NCI-H1092 (cell line): ENCODE results near the gene ITGAX.

Experiments
- DNase-seq: peaks from one replicate; lab custom pipeline; 2025; lab: John Stamatoyannopoulos, UW

Gene ITGAX

GRCh38 chr16:31348579-31348978, 6.4 kb upstream of the ITGAX start:
- DNase-seq, result no peak

DNA sequence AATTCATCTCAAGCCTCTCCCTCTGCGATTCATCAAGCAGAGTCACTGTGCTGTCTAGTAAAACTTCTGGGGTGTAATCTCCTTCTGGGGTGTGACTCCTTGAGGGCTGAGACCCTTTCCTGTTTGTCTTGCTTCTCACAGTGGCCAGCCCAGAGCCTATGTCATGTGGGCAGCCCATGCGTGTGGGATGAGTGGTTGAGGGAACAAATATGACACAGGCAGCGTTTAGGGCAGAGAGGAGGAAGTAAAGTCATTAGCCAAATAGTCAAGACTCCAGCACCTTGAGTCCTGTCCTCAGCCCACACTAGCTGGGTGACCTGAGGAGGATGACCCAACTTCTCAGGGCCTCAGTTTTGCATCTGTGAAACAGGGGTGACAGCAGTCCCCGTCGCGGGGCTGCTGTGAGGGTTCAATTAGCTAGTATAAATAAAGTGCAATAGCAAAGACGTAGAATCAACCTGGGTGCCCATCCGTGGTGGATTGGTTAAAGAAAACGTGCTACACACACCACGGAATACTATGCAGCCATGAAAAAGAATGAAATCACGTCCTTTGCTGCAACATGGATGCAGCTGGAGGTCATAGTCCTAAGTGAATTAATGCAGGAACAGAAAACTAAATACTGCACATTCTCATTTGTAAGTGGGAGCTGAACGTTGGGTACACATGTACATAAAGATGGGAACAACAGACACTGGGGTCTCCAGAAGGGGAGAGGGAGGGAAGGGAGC, 4.5 kb upstream of the ITGAX start:
- DNase-seq, result no peak

- no peak for DNase-seq
Observed at GRCh38 chr16:31351246-31351941, 3.6 kb upstream of the ITGAX start.

DNA sequence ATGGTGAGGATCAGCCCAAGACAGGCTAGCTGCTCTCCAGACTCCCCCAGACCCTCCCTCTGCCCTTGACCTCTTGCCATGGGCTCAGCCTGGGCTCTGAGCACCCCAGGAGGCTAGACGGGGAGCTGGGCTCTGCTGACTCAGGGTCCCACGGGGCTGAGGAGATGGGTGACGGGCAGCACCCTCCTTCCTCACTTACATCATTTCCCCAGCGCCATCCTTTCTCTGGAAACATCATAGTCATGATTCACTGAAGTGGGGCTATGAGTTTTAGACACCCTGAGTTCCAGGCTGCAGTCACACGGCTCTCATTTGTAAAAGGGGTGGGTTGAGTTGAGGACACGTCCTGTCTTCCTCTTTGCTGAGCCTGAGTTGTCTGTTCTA, 3.0 kb upstream of the ITGAX start:
- no peak for DNase-seq

DNA sequence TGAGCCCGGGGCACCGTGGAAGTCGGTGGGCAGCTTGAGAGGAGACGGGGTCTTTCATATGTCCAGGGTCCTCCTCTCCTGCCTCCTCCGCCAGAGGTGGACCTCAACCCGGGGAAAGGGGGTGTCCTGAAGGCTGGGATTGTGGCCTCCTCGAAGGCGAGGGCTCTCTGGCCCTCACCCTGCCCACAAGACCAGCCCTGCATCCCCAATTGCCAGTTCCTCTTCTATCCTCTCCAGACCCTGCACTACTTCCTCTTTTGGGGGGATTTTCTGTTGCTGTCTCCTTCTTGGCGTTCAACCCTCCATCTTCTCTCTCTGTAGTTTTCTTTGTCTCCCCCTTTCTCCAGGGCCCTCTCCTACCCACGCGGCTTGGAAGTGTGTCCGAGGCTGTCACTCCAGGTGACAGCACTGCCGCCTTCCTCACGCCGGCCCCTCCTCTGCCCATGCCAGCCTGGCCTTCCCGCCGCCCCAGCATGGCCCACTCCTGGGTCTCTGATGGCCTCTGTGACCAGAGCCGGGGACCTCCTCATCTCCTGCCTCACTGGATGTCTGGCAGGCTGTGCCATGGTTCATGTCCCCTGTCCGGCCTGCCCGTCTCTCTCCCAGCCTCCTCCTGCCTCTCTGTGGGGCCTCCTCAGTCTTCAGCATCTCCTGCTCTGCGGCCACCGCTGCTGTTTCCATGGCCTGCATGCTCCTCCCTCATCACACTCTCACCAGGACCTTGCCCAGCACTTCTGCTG, 2.4 kb upstream of the ITGAX start:
- DNase-seq, result no peak

DNA sequence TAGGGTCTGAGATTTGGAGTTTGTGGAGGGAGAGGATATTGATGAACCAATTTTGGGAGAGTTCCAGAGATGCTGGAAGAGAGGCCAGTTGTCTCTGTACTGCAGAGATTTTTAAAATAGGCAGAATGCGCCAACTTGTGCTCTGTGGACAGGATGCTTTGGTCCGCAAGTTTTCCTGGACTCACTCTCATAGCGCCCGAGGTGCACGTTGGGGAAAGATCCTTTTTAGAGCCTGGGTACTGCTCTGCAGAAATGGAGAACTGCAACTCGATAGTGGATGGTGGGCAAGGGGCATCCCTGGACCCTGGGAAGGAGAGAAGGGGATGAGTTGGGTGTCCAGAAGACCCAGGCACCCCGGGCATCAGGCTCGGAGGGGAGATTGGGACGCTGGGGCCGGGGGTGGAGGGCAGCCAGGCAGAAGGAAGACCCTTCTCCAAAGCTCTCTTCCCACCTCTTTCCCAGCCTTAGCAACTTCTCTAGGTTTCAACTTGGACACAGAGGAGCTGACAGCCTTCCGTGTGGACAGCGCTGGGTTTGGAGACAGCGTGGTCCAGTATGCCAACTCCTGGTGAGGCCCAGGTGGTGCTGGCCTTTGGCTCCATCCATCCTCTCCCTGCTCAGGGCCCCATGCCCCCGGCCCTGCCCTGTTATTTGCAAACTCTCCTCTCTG, 590 bp downstream of the ITGAX start:
- no peak for DNase-seq

GRCh38 chr16:31356566-31357323, 1.8 kb downstream of the ITGAX start:
- DNase-seq, result no peak

DNA sequence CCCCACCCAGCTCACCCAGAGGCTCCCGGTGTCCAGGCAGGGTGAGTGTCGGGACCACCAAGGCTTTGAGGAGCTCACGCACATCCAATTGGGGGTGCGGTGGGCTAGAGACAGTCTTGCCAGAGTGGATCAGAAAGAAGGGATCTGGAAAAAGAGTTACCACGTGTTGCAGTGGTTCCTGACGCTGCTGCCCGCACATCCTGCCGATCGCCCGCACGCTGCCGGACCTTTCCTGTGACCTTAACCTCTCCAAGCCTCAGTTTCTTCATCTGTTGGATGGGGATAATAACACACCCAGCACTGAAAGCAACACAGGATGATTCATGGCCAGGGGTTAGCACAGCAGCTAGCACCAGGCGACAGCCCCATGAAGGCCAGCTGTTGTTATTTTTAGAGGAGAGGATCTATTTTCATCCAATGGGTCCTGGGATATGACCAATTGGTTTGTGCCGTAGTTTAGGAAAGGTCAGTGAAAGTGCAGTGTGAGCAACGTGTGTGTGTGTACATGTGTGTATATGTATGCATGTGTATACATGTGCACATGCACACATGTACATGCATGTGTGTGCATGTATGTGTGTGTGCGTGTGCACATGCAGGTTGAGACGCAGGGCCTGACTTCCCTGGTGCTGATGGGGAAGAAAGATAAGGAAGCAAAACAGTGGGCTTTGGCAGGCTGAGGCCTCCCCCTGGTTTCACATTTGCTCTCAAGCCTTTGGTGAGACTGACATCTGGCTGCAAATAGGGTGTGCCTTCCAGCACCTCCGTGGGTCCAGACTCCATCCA, 2.5 kb downstream of the ITGAX start:
- no peak for DNase-seq

- no peak for DNase-seq
Observed at GRCh38 chr16:31360251-31360650, 5.3 kb downstream of the ITGAX start.

DNA sequence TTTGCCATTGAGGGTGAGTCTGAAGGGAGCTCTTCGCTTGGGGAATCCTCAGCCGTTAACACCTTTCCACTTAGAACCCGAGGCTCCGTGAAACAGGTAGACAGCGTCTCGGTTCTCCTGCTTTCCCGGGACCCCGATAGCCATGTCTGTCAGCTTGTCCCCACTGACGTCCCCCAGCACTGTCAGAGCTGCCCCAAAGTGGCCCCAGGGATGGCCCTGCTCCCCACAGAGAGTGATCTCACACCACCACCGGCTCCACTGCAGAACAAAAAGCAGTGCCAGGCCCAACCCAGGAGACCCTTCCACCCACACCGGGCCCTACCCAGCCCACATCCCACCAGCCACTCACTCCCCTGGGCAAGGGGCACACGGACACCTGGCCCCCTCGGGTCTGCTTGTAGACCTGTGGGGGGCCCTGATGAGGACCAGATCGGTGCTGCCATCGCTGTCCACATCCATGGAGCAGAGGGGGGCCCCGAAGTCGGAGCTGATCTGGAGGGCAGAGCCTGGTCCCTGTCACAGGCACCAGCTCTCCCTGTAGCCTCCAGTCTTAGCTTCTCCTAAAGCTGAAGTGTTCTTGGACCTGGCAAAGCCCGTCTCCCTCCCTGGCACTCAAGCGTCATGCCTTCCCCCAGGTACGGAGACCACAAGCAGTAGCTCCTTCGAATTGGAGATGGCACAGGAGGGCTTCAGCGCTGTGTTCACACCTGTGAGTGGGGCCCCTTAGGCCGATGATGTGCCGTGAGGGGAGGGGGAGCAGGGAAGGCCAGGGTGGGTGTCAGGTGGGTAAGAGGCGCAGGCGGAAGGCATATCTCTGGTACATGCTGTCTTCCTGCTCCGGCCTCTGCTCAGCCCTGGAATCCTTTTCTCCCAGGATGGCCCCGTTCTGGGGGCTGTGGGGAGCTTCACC, 6.5 kb downstream of the ITGAX start:
- DNase-seq, result no peak

- no peak for DNase-seq
Observed at GRCh38 chr16:31362476-31363405, 7.8 kb downstream of the ITGAX start.

DNA sequence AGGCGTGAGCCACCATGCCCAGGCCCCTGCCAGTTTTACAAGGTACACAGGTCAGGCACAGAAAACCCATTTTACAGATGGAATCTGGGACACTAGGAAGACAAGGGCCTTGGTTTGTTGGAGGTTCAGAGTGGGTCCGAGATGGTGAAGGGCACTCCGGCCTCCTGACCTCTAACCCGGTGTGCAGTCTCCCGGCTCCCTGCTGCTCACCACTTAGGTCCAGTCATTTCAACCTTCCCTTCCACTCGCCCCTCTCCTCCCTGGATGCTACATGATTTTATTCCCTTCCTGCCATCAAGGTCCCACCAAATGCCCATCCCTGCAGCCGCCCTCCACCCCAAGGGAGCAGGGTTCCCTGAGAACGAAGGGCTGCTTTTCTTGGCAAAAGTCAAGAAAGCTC, 8.7 kb downstream of the ITGAX start:
- DNase-seq, result no peak

DNA sequence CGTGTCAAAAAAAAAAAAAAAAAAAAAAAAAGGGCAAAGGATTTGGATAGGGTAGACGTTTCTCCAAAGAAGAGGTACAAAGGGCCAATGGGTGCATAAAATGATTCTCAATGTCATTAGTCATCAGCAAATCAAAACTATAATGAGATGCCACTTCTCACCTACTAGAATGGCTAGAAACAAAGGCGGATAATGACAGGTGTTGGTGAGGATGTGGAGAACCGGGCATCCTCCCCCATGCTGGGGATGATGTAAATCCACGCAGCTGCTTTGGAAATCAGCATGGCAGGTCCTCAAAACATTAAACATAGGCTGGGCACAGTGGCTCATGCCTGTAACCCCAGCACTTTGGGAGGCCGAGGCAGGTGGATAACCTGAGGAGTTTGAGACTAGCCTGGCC, 9.4 kb downstream of the ITGAX start:
- no peak for DNase-seq

DNA sequence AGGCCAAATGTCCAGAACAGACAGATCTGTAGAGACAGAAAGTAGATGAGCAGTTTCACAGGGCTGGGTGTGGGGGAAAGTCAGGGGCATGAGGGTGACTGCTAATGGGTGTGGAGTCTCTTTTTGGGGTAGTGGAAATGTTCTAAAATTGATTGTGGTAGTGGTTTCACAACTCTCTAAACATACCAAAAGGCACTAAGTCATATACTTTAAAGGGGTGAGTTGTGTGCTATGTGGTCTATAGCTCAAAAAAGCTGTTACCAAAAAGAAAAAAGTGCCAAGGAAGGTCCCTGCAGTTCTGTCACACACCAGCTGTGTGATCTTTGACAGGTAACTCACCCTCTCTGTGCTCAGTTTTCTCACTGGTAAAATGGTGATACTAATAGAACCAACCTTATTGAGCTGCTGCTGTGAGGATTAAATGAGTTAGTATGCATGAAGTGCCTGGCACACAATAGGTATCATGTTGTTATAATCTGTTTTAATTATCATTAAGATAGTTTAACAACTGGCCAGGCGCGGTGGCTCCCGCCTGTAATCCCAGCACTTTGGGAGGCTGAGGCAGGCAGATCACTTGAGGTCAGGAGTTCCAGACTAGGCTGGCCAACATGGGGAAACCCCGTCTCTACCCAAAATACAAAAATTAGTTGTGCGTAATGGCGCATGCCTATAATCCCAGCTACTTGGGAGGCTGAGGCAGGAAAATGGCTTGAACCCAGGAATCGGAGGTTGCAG, 10.3 kb downstream of the ITGAX start:
- DNase-seq, result no peak

DNA sequence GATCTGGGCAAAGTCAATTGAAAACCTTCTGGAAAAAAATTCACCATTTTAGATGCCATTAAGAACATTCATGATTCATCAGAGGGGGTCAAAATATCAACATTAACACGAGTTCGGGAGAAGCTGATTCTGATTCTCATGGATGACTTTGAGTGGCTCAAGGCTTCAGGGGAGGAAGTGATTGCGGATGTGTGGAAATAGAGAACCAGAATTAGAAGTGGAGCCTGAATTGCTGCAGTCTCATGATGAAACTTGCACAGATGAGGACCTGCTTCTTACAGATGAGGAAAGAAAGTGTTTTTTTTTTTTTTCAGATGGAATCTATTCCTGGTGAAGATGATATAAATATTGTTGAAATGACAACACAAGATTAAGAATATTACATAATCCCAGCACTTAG, 12.9 kb downstream of the ITGAX start:
- DNase-seq, result no peak

- no peak for DNase-seq
Observed at GRCh38 chr16:31371008-31371407, 16.0 kb downstream of the ITGAX start.

DNA sequence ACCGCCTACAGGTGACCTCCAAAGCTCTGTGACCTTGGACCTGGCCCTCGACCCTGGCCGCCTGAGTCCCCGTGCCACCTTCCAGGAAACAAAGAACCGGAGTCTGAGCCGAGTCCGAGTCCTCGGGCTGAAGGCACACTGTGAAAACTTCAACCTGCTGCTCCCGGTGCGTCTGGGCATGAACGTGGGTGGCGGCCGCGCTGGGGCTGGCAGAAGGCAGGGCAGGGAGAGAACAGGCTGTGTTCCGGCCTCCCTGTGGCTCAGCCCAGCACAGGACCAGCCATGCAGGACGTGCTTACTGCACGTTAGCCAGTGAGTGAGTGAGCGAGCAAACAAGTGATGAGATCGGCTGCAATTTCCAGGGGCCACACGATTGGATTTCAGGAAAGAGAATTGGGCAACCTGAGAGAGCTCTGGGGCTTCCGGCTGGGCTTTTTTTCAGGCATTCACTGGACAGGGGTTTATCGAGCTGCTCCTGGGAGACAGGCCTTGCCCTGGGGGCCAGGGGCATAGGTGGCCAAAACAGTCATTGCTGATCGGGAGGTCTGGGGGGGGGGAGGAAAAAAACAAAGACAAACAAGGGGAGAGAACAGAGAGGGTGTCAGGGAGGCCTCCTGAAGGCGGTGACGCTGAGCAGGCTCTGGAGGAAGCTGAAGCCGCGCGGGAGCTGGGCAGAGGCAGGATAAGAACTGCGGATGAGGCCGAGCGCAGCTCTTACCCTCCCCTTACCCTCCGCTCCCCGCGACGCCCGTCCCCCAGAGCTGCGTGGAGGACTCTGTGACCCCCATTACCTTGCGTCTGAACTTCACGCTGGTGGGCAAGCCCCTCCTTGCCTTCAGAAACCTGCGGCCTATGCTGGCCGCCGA, 16.9 kb downstream of the ITGAX start:
- DNase-seq, result no peak
